Suprapubic skin (tissue), 4 donors: ENCODE results near the gene WDR55. TPM values are rescaled to one million over a fixed set of nuclear protein-coding genes. Genes with fewer than 3 reads are reported as not detected.
"Not testable (repeated sequence)": the region's sequence is repeated elsewhere in the genome, so short reads cannot be mapped to it uniquely, and the experiment has no call there.

Experiments
- DNase-seq, 2 donors: peaks; one replicate each; pipeline ENCODE4 v3.0.0-alpha.2; 2019; ENCODE audit warnings: low spot score in 2 of 2
- H3K27ac ChIP-seq: fragments of 200-600 bp; sonication (generic); one replicate; pipeline ENCODE4 v1.5.1; 2019
- H3K27me3 ChIP-seq: fragments of 200-600 bp; sonication (generic); one replicate; pipeline ENCODE4 v1.5.1; 2019
- H3K36me3 ChIP-seq: fragments of 200-600 bp; sonication (generic); one replicate; pipeline ENCODE4 v1.5.1; 2019
- H3K4me1 ChIP-seq: fragments of 200-600 bp; sonication (generic); one replicate; pipeline ENCODE4 v1.5.1; 2019
- H3K4me3 ChIP-seq: fragments of 200-600 bp; sonication (generic); one replicate; pipeline ENCODE4 v1.5.1; 2019; ENCODE audit warnings: mild to moderate bottlenecking
- H3K9me3 ChIP-seq: fragments of 200-600 bp; sonication (generic); one replicate; pipeline ENCODE4 v1.5.1; 2019
- CTCF ChIP-seq, 2 donors: fragments of 200-600 bp in 1 of 2; fragments of 450-650 bp in 1 of 2; sonication (generic) in 1 of 2; IDR thresholded peaks; one replicate each; pipeline ENCODE4 v1.5.1; 2016 to 2019; ENCODE audit warnings: antibody characterized with exemption in 2 of 2, mild to moderate bottlenecking in 1 of 2, moderate library complexity in 1 of 2
- EP300 ChIP-seq: sonication (generic); formaldehyde crosslinking; IDR thresholded peaks from one replicate; pipeline ENCODE4 v1.6.1; 2017; ENCODE audit warnings: antibody characterized with exemption
- POLR2A ChIP-seq, 2 donors: fragments of 450-650 bp; IDR thresholded peaks; one replicate each; pipeline ENCODE4 v1.6.1; 2017; ENCODE audit warnings: antibody characterized with exemption in 2 of 2, mild to moderate bottlenecking in 2 of 2, moderate library complexity in 2 of 2
- POLR2AphosphoS5 ChIP-seq, 3 donors: sonication (generic); formaldehyde crosslinking; IDR thresholded peaks; one replicate each; pipeline ENCODE4 v1.6.1; 2017; ENCODE audit warnings: antibody characterized with exemption in 3 of 3
- WGBS: methylation state at CpG from one replicate; pipeline ENCODE4 v1.1.5; 2018; 5-methylcytosine and 5-hydroxymethylcytosine counted together
- total RNA-seq, 4 donors: library from RNA; depleted of rRNA; stranded (reverse); fragments of >200 nt; gene quantifications; one replicate each; pipeline ENCODE4 v1.1.0, GENCODE V29; 2016

WDR55 gene
- total RNA-seq, 4 donors from 2014 or later = 15.7 to 41.5 (median 22.8) TPM

- Histone ChIP-seq H3K4me1 (peaks cover 8% of the 10 kb centered on the region), H3K27me3 (no peaks in the 10 kb centered on the region), H3K9me3 (no peaks in the 10 kb centered on the region), H3K27ac (peak overlapping the region; percentile 82), H3K4me3 (peak overlapping the region; percentile 63), H3K36me3 (peaks cover 14% of the 10 kb centered on the region)
- peak; percentile 91 to 92 for DNase-seq
- WGBS = under 1% methylated on average over 27 of the region's 27 CpGs
- TF ChIP-seq POLR2A (IDR thresholded peaks at IDR 0.05) (peak in 1 of 2 donors; percentile 33), EP300 (no peak), CTCF (IDR thresholded peaks at IDR 0.05) (no peak), POLR2AphosphoS5 (IDR thresholded peaks at IDR 0.05) (peak in 2 of 3 donors; percentile 70 to 77)
These were observed 46.3 kb downstream of the WDR55 start for GRCh38 chr5:140710899-140711552.

- Histone ChIP-seq H3K4me1 (peaks cover 8% of the 10 kb centered on the region), H3K4me3 (peak overlapping the region; percentile 63), H3K9me3 (no peaks in the 10 kb centered on the region), H3K27ac (no peak overlapping the region), H3K27me3 (no peaks in the 10 kb centered on the region), H3K36me3 (peaks cover 6% of the 10 kb centered on the region)
- TF ChIP-seq POLR2AphosphoS5 (IDR thresholded peaks at IDR 0.05) = no peak
- no peak for TF ChIP-seq POLR2A (IDR thresholded peaks at IDR 0.05)
- TF ChIP-seq CTCF (IDR thresholded peaks at IDR 0.05) = no peak
- WGBS = 93% methylated on average over 1 of the region's 1 CpG
- DNase-seq = no peak
These were observed 47.1 kb downstream of the WDR55 start for GRCh38 chr5:140711794-140712193.

- no peak for DNase-seq
- Histone ChIP-seq H3K27me3 (no peaks in the 10 kb centered on the region), H3K9me3 (no peaks in the 10 kb centered on the region), H3K27ac (no peak overlapping the region), H3K4me3 (no peak overlapping the region), H3K4me1 (peaks cover 8% of the 10 kb centered on the region), H3K36me3 (no peaks in the 10 kb centered on the region)
- 87% methylated on average over 1 of the region's 1 CpG for WGBS
- TF ChIP-seq CTCF (IDR thresholded peaks at IDR 0.05) (no peak), POLR2AphosphoS5 (IDR thresholded peaks at IDR 0.05) (no peak), EP300 (no peak), POLR2A (IDR thresholded peaks at IDR 0.05) (no peak)
These were observed 48.9 kb downstream of the WDR55 start for GRCh38 chr5:140713562-140714094.

GRCh38 chr5:140716238-140716637, 51.5 kb downstream of the WDR55 start:
- not testable (repeated sequence) for H3K4me3 ChIP-seq, H3K27me3 ChIP-seq, H3K27ac ChIP-seq, H3K36me3 ChIP-seq, H3K4me1 ChIP-seq, DNase-seq, H3K9me3 ChIP-seq
- 92% methylated on average over 2 of the region's 2 CpGs for WGBS

- H3K27me3 ChIP-seq = no peaks in the 10 kb centered on the region
- H3K9me3 ChIP-seq = no peaks in the 10 kb centered on the region
- WGBS = 82% methylated on average over 7 of the region's 7 CpGs
- H3K27ac ChIP-seq = no peak overlapping the region
- H3K4me3 ChIP-seq = no peak overlapping the region
- H3K36me3 ChIP-seq = no peaks in the 10 kb centered on the region
- no peak for DNase-seq
- no peaks in the 10 kb centered on the region for H3K4me1 ChIP-seq
- no peak for TF ChIP-seq POLR2A (IDR thresholded peaks at IDR 0.05)
- no peak for TF ChIP-seq EP300
- TF ChIP-seq CTCF (IDR thresholded peaks at IDR 0.05) = no peak
- TF ChIP-seq POLR2AphosphoS5 (IDR thresholded peaks at IDR 0.05) = no peak
These were observed 53.5 kb downstream of the WDR55 start for GRCh38 chr5:140718266-140718592.

GRCh38 chr5:140720738-140721137, 56.0 kb downstream of the WDR55 start:
- H3K4me1 ChIP-seq, H3K4me3 ChIP-seq, DNase-seq, H3K27me3 ChIP-seq, H3K27ac ChIP-seq, H3K36me3 ChIP-seq, H3K9me3 ChIP-seq: not testable (repeated sequence)
- 55% methylated on average over 6 of the region's 6 CpGs for WGBS

GRCh38 chr5:140721395-140721794, 56.7 kb downstream of the WDR55 start:
- 86% methylated on average over 5 of the region's 5 CpGs for WGBS
- H3K4me1 ChIP-seq, H3K27ac ChIP-seq, H3K9me3 ChIP-seq, H3K27me3 ChIP-seq, H3K36me3 ChIP-seq, DNase-seq, H3K4me3 ChIP-seq: not testable (repeated sequence)
